GM06990 (cell line): Measurements from ENCODE around the gene CBFA2T3.

Experiments used
- DNase-seq: peaks from one replicate; pipeline ENCODE4 v3.0.0-alpha.2; 2011; ENCODE audit not compliant: insufficient read length; ENCODE audit errors: extremely low read depth
- H3K27me3 ChIP-seq: replicated peaks from 2 replicates; pipeline ENCODE4 v1.6.0; 2011; ENCODE audit warnings: low read length; ENCODE audit not compliant: control insufficient read depth, insufficient read depth
- H3K36me3 ChIP-seq: 2 replicates; pipeline ENCODE4 v1.5.1; 2011; ENCODE audit warnings: low read length; ENCODE audit not compliant: control insufficient read depth, insufficient read depth
- H3K4me3 ChIP-seq: replicated peaks from 2 replicates; pipeline ENCODE4 v1.5.1; 2011; ENCODE audit warnings: low read depth, mild to moderate bottlenecking, control low read depth, low read length
- TF ChIP-seq, protein P1 (sequence below): IDR thresholded peaks from 2 replicates; pipeline ENCODE4 v1.5.1; 2011; ENCODE audit warnings: low read length, control low read depth, mild to moderate bottlenecking, inconsistent platforms; ENCODE audit not compliant: insufficient read depth, poor library complexity, severe bottlenecking

Gene CBFA2T3

GRCh38 chr16:89000207-89000959, 23.4 kb upstream of the CBFA2T3 start:
- Histone ChIP-seq H3K27me3 (no peaks in the 10 kb centered on the region), H3K36me3 (no peaks in the 10 kb centered on the region), H3K4me3 (no peak overlapping the region)
- TF ChIP-seq, protein P1, sequence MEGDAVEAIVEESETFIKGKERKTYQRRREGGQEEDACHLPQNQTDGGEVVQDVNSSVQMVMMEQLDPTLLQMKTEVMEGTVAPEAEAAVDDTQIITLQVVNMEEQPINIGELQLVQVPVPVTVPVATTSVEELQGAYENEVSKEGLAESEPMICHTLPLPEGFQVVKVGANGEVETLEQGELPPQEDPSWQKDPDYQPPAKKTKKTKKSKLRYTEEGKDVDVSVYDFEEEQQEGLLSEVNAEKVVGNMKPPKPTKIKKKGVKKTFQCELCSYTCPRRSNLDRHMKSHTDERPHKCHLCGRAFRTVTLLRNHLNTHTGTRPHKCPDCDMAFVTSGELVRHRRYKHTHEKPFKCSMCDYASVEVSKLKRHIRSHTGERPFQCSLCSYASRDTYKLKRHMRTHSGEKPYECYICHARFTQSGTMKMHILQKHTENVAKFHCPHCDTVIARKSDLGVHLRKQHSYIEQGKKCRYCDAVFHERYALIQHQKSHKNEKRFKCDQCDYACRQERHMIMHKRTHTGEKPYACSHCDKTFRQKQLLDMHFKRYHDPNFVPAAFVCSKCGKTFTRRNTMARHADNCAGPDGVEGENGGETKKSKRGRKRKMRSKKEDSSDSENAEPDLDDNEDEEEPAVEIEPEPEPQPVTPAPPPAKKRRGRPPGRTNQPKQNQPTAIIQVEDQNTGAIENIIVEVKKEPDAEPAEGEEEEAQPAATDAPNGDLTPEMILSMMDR: no peak
- no peak for DNase-seq

- H3K27me3 ChIP-seq: no peaks in the 10 kb centered on the region
- H3K4me3 ChIP-seq: no peak overlapping the region
- TF ChIP-seq, protein P1: no peak
- no peak for DNase-seq
- no peaks in the 10 kb centered on the region for H3K36me3 ChIP-seq
Observed at GRCh38 chr16:88999457-89000206, 22.6 kb upstream of the CBFA2T3 start.

- no peak for DNase-seq
- TF ChIP-seq, protein P1: no peak
- H3K4me3 ChIP-seq: no peak overlapping the region
- H3K36me3 ChIP-seq: no peaks in the 10 kb centered on the region
- no peaks in the 10 kb centered on the region for H3K27me3 ChIP-seq
Observed at GRCh38 chr16:88995746-88996535, 18.9 kb upstream of the CBFA2T3 start.

GRCh38 chr16:88995194-88995593, 18.2 kb upstream of the CBFA2T3 start:
- no peaks in the 10 kb centered on the region for H3K36me3 ChIP-seq
- TF ChIP-seq, protein P1: no peak
- no peak overlapping the region for H3K4me3 ChIP-seq
- DNase-seq: no peak
- no peaks in the 10 kb centered on the region for H3K27me3 ChIP-seq

GRCh38 chr16:88994695-88995094, 17.7 kb upstream of the CBFA2T3 start:
- H3K27me3 ChIP-seq: no peaks in the 10 kb centered on the region

More at GRCh38 chr16:88994695-88995094, 17.7 kb upstream of the CBFA2T3 start:
- TF ChIP-seq, protein P1: no peak
- DNase-seq: no peak
- Histone ChIP-seq H3K36me3 (no peaks in the 10 kb centered on the region), H3K4me3 (no peak overlapping the region)
